Bronchial epithelial cell (primary cell): ENCODE data around the gene PTPN22. TPM values are rescaled to one million over a fixed set of nuclear protein-coding genes. Genes with fewer than 3 reads are reported as not detected.
A peak's percentile ranks its signal among the peaks of the same experiment; 100 is the strongest.

Experiments
- DNase-seq: peaks from one replicate; pipeline ENCODE4 v3.0.0-alpha.2; 2010; ENCODE audit warnings: low read depth
- FAIRE-seq: peaks from 2 replicates; lab custom pipeline; 2011; peaks lifted over from hg19 to GRCh38; lab: Jason Lieb, UNC
- H3K27me3 ChIP-seq: 2 replicates; pipeline ENCODE4 v1.5.1; 2011; ENCODE audit warnings: low read length; ENCODE audit not compliant: control insufficient read depth, insufficient read depth
- H3K36me3 ChIP-seq: 2 replicates; pipeline ENCODE4 v1.5.1; 2011; ENCODE audit warnings: low read length; ENCODE audit not compliant: control insufficient read depth, insufficient read depth
- H3K4me3 ChIP-seq: 2 replicates; pipeline ENCODE4 v1.5.1; 2011; ENCODE audit warnings: mild to moderate bottlenecking, low read depth, low read length, control low read depth
- total RNA-seq: library from RNA; depleted of rRNA; stranded (reverse); fragments of >200 nt; gene quantifications from 2 replicates; pipeline ENCODE4 v1.2.1, GENCODE V29; 2014
- TF ChIP-seq, protein P1 (sequence below): IDR thresholded peaks from 2 replicates; pipeline ENCODE4 v1.5.1; 2011; ENCODE audit warnings: mild to moderate bottlenecking, moderate library complexity, low read length, control low read depth, inconsistent platforms; ENCODE audit not compliant: insufficient read depth, severe bottlenecking

PTPN22 gene
- total RNA-seq, 1 donor from 2014 or later, result under 0.01 TPM

GRCh38 chr1:113800487-113800886, 71.0 kb downstream of the PTPN22 start:
- no peak for FAIRE-seq
- H3K36me3 ChIP-seq, result no peaks in the 10 kb centered on the region
- H3K27me3 ChIP-seq, result no peaks in the 10 kb centered on the region
- TF ChIP-seq, protein P1, sequence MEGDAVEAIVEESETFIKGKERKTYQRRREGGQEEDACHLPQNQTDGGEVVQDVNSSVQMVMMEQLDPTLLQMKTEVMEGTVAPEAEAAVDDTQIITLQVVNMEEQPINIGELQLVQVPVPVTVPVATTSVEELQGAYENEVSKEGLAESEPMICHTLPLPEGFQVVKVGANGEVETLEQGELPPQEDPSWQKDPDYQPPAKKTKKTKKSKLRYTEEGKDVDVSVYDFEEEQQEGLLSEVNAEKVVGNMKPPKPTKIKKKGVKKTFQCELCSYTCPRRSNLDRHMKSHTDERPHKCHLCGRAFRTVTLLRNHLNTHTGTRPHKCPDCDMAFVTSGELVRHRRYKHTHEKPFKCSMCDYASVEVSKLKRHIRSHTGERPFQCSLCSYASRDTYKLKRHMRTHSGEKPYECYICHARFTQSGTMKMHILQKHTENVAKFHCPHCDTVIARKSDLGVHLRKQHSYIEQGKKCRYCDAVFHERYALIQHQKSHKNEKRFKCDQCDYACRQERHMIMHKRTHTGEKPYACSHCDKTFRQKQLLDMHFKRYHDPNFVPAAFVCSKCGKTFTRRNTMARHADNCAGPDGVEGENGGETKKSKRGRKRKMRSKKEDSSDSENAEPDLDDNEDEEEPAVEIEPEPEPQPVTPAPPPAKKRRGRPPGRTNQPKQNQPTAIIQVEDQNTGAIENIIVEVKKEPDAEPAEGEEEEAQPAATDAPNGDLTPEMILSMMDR, result no peak
- H3K4me3 ChIP-seq, result no peak overlapping the region
- no peak for DNase-seq

- TF ChIP-seq, protein P1, result no peak
- H3K27me3 ChIP-seq, result no peaks in the 10 kb centered on the region
- H3K36me3 ChIP-seq, result no peaks in the 10 kb centered on the region
- no peak for FAIRE-seq
- no peak for DNase-seq
- no peak overlapping the region for H3K4me3 ChIP-seq
Observed at GRCh38 chr1:113797472-113797871, 74.0 kb downstream of the PTPN22 start.

DNA sequence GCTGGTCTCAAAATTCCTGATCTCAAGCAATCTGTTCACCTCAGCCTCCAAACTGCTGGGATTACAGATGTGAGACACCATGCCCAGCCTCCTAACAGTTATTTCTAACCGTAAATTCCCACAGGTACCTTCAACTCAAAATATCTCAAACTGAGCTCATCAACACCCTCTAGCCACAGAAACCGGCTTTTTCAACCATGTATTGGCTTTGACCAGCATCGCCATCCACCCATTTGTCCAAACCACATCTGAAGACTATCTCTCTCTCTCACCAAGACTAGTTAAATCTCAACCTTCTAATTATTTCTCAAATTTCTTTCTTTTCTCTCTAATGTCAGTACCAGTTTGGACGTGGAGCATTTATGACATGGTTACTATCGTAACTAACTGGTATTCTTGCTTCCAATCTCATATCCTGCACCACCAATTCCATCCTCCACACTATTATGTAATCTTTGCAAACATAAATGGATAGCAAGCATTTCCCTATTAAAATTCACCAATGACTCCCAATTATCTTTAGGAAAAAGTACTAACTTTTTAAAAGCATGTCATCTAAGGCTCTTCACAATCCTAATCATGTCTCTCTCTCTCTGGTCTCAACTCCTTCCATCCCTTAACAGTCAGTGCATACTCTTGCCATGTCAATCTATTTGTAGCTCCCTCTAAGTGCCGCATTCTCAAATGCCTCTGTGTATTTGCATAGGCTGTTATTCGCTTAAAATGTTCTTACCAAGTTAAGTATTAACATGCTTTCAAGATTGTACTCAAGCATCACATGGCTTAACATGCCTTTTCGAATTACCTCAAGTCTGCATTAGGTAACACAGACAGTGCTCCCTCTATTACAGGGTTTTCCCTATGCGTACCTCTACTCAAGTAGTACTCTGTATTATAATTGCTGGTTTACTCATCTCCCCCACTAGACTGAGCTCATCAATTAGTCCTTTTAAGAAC, 77.4 kb downstream of the PTPN22 start:
- Histone ChIP-seq H3K36me3 (no peaks in the 10 kb centered on the region), H3K4me3 (no peak overlapping the region), H3K27me3 (no peaks in the 10 kb centered on the region)
- TF ChIP-seq, protein P1, result no peak
- FAIRE-seq (no peak), DNase-seq (peak; percentile 37)

- no peak overlapping the region for H3K4me3 ChIP-seq
- no peaks in the 10 kb centered on the region for H3K36me3 ChIP-seq
- TF ChIP-seq, protein P1, result no peak
- H3K27me3 ChIP-seq, result no peaks in the 10 kb centered on the region
- DNase-seq, result peak; percentile 56
- no peak for FAIRE-seq
Observed at GRCh38 chr1:113792986-113793385, 78.5 kb downstream of the PTPN22 start.

- FAIRE-seq (no peak), DNase-seq (no peak)
- Histone ChIP-seq H3K4me3 (no peak overlapping the region), H3K36me3 (no peaks in the 10 kb centered on the region), H3K27me3 (no peaks in the 10 kb centered on the region)
- TF ChIP-seq, protein P1, result no peak
Observed at GRCh38 chr1:113792471-113792870, 79.0 kb downstream of the PTPN22 start.

DNA sequence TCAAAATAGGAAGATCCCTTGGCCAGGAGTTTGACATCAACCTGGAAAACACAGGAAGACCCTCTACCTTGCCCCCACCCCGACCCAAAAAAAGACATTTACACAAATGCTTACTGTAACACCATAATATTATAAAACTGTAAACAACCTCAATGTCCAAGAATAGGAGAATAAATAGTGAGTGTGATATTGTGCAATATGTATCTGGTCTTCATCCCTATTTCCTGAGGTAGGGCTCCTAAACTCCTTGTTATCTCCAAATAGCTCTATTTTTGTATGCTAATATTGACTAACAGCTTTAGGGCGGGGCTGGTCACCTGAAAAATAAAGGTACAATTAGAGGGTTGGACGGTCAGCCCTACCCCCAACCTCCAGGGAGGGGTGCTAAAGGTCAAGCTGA, 82.7 kb downstream of the PTPN22 start:
- Histone ChIP-seq H3K4me3 (no peak overlapping the region), H3K27me3 (no peaks in the 10 kb centered on the region), H3K36me3 (no peaks in the 10 kb centered on the region)
- TF ChIP-seq, protein P1, result no peak
- FAIRE-seq, result no peak
- DNase-seq, result no peak
